B cell (primary cell): ENCODE measurements around the gene IKZF1.

Experiments used
- EZH2 ChIP-seq: IDR thresholded peaks from 2 replicates; pipeline ENCODE4 v1.6.1; 2012; ENCODE audit warnings: borderline replicate concordance, low read depth, mild to moderate bottlenecking, moderate library complexity, low read length; ENCODE audit not compliant: insufficient read depth, poor library complexity, severe bottlenecking
- TF ChIP-seq, protein P1 (sequence below): fragments of 200-600 bp; IDR thresholded peaks from one replicate; pipeline ENCODE4 v1.8.0; 2022; ENCODE audit warnings: antibody characterized with exemption, mild to moderate bottlenecking

DNA sequence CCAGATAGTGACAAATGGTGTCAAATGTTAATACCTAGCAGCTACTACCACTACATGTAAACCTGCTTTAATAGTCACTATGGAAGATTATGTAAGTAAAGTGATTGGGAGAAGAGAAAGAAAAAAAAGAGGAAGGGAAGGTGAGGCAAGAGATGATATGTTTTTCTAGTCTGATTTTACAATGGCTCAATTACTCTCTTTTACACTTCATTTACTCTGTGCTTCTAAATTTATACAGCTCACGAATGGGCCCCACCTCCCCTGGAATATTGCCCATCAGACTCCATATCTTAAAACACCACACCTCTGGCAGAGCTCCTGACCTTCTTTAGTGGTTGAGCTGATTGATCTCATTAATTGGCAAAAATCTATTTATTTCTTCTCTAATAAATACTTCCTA is 28.0 kb upstream of the IKZF1 start:
- TF ChIP-seq, protein P1, sequence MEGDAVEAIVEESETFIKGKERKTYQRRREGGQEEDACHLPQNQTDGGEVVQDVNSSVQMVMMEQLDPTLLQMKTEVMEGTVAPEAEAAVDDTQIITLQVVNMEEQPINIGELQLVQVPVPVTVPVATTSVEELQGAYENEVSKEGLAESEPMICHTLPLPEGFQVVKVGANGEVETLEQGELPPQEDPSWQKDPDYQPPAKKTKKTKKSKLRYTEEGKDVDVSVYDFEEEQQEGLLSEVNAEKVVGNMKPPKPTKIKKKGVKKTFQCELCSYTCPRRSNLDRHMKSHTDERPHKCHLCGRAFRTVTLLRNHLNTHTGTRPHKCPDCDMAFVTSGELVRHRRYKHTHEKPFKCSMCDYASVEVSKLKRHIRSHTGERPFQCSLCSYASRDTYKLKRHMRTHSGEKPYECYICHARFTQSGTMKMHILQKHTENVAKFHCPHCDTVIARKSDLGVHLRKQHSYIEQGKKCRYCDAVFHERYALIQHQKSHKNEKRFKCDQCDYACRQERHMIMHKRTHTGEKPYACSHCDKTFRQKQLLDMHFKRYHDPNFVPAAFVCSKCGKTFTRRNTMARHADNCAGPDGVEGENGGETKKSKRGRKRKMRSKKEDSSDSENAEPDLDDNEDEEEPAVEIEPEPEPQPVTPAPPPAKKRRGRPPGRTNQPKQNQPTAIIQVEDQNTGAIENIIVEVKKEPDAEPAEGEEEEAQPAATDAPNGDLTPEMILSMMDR: no peak
- no peak for TF ChIP-seq EZH2
